SH-SY5Y (cell line): ENCODE results near the gene DOCK4.

Experiments used
- GATA2 ChIP-seq: IDR thresholded peaks from 2 replicates; pipeline ENCODE4 v1.6.1; 2011; ENCODE audit warnings: mild to moderate bottlenecking, low read depth, low read length
- GATA3 ChIP-seq: IDR thresholded peaks from 2 replicates; pipeline ENCODE4 v1.6.1; 2011; ENCODE audit warnings: low read depth, mild to moderate bottlenecking, low read length, moderate library complexity

GRCh38 chr7:112162142-112162766 lies 43.9 kb downstream of the DOCK4 start:
- TF ChIP-seq GATA3 (no peak), GATA2 (no peak)
